Spleen (tissue), 7 donors: ENCODE measurements around the gene RNASE11.

Experiments
- POLR2A ChIP-seq, 3 donors: fragments of 450-650 bp; IDR thresholded peaks; one replicate each; pipeline ENCODE4 v1.5.1; 2017; ENCODE audit warnings: antibody characterized with exemption in 3 of 3, mild to moderate bottlenecking in 1 of 3
- TF ChIP-seq, protein P1 (sequence below), 11 experiments: fragments of 200-600 bp in 7 of 11; fragments of 450-650 bp in 4 of 11; sonication (generic) in 4 of 11; IDR thresholded peaks in 8 of 11; conservative IDR thresholded peaks in 3 of 11; 1 replicate in 7 of 11; 2 replicates in 4 of 11; pipeline versions ENCODE4 v1.4.0 to v1.8.0; 2016 to 2021; ENCODE audit warnings: antibody characterized with exemption in 11 of 11, inconsistent platforms in 4 of 11, mild to moderate bottlenecking in 1 of 11
- donor health status: DM: no; HTN: no; CAD: no; lungs with moderate emphysema.
- donor health status: DM: no; HTN: no; CAD: no.
- donor health status: DM: no; HTN: no; CAD: no.

DNA sequence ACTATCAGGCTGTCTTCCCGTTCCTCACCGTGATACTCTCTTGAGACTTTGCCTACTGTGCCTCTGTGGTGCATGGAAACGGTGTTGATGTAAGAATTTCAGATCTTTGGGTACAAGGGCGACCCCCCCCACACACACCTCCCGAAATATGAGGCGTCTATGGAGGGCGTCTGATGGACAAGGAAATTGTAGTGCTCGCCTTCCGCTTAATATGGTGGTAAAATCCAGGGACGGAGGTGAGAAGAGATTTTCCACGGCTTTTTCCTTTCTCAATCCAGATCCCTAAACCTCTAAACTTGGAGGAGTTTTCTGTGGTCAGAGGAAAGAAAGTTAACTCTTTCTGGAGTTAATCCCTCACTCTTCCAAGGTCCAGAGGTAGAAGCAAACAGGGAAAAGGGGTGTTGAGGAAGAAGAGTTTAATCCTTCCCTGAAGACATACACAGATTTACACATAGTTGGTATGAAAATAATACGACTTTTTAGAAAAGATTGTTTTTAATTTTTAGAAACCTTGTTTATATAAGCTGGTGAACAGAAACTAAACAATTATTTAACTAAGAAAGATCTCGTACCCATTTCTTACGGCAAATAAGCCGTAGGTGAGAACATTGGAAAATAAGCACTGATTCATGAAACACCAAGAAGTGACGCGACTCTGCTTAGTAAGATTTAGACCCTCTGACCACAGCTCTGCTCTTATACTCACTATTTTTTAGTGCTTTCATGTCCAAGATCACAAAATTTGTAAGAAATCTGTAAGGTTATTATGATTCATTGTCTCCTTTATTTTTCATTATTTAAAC lies 26.4 kb upstream of the RNASE11 start:
- TF ChIP-seq, protein P1, sequence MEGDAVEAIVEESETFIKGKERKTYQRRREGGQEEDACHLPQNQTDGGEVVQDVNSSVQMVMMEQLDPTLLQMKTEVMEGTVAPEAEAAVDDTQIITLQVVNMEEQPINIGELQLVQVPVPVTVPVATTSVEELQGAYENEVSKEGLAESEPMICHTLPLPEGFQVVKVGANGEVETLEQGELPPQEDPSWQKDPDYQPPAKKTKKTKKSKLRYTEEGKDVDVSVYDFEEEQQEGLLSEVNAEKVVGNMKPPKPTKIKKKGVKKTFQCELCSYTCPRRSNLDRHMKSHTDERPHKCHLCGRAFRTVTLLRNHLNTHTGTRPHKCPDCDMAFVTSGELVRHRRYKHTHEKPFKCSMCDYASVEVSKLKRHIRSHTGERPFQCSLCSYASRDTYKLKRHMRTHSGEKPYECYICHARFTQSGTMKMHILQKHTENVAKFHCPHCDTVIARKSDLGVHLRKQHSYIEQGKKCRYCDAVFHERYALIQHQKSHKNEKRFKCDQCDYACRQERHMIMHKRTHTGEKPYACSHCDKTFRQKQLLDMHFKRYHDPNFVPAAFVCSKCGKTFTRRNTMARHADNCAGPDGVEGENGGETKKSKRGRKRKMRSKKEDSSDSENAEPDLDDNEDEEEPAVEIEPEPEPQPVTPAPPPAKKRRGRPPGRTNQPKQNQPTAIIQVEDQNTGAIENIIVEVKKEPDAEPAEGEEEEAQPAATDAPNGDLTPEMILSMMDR (IDR thresholded peaks at IDR 0.05 in 8 of 11, conservative IDR thresholded peaks at IDR 0.05 in 3 of 11) = no peak
- no peak for TF ChIP-seq POLR2A (IDR thresholded peaks at IDR 0.05)
